ENCODE data around the gene BTBD16.

DNA sequence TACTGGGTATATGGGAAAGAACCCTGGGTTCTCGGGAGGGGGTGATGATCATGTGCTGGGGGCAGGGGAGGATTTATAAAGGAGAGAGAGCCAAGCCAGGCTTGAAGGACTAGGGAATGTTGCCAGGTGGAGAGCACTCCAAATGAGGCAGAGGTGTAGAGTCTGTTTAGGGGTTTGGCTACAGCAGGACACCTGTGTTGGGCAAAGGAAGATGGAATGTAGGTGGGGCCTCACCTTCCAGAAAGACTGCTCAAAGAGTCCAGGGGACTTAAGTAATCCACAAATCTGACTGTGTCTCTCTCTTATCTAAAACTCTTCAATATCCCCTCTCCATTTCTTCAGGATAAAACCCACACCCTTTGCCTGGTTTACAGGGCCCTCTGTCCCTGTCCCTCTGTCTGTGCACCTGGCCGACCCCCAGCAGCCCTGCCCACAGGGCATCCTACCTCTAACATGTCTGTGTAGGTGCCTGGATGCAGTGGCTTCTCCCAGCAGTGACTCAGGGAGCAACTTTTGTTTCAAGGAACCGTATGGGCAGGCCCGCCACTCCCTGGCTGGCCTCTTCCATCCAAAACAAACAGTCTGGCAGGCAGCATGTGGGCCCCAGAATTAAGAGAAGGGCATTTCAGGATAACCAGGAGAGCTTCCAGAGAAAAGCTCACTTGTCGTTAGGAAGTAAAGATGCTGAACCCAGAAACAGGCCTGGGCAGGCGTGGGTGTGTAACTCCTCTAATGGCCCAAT lies 92.8 kb downstream of the BTBD16 start:
- no peak for TF ChIP-seq CTCF (IDR thresholded peaks at IDR 0.05)
- no peak for TF ChIP-seq POLR2A (IDR thresholded peaks at IDR 0.05)

Measured in testis (tissue), 2 donors.